GM19397 (cell line): Measurements from ENCODE around the gene SPX.
A peak's percentile ranks its signal among the peaks of the same experiment; 100 is the strongest.

Source experiments
- ATAC-seq: cut with Tn5 transposase; IDR thresholded peaks from one replicate; pipeline ENCODE4 v1.9.1; 2021; ENCODE audit warnings: mild to moderate bottlenecking, moderate library complexity; ENCODE audit not compliant: unreplicated experiment

The SPX gene, protein sequence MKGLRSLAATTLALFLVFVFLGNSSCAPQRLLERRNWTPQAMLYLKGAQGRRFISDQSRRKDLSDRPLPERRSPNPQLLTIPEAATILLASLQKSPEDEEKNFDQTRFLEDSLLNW

DNA sequence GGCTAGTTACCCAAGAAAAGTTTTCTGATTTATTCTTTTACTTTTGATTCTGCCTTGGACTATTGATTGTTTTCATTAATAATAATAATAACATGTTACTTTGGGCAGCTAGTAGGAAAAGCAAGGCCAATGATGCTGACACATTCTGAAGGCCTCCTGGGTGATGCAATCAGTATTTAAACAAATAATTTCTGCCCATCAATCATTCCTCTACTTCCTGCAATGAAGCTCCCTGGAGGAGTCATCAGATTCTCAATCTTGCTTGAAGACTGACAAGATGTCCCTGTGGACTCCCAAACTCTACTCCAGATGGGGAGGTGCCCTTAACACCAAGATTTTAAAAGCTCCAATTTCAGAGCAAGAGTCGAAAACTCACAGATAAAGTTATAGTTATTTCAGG lies at the start of gene SPX:
Gene SPX, plus strand, starts transcription at position 244 of the 400 bp plus-strand sequence. CDS start 177 bp downstream, outside the sequence.
- ATAC-seq = no peak

DNA sequence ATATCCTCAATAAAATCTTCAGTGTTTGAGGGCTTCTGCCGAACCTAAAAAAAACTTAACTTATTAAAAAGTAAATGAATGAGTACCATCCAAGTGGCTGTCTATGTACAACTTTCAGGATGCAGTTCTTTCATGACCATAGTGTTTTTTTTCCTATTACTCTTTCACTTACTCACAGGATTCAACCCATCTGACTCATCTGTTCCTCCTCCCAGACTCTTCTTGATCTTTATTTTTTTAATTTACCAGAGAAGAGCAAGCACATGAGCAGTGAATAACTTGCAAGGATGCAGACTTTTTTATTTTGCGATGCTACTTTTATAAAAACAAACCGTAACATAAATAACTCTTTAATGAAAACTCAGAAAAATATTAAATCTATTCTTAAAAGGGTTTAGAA lies 49.1 kb upstream of the SPX start:
- ATAC-seq = no peak

GRCh38 chr12:21478756-21479455 lies 47.2 kb upstream of the SPX start:
- no peak for ATAC-seq

GRCh38 chr12:21483531-21483930 lies 42.6 kb upstream of the SPX start:
- ATAC-seq = no peak

GRCh38 chr12:21485998-21486397 lies 40.1 kb upstream of the SPX start:
- ATAC-seq = no peak

DNA sequence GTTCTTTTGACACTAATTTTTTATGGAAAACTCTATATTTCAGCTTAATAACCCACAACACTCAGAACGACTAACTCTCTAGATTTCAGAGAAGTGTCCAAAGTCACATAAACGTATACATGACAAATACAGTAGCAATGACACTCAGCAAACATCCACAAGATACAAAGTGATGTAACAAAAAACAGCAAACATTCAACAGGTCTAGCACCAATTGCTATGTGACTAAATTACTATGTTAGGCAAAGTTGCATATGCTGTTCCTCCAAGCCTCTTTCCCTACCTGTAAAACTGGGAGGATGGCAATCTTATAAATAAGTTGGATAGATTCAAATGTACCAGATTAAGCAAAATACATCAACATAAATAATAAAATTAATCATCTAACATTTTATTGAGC lies 26.3 kb upstream of the SPX start:
- no peak for ATAC-seq

DNA sequence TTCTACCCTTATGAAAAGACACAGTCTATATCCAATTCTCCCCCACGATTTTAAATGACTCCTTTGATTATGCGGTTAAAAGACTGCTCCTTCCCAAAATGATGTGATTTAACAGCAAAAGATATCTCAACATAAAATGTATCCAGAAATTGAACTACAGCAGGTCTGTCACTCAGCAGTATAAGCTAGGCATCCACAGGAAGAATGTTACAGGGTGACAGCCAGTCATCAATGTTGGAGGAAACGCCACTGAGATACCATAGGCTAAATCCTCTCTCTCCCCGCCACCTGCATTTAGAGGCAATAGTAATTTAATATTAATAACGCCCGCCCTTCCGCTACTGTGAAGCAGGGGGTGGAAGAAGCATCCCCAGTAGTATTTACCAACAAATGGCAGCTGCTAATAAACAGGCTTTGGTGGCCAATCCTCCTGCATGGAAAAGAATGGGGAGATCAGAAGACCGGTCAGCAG lies 25.3 kb upstream of the SPX start:
- no peak for ATAC-seq

DNA sequence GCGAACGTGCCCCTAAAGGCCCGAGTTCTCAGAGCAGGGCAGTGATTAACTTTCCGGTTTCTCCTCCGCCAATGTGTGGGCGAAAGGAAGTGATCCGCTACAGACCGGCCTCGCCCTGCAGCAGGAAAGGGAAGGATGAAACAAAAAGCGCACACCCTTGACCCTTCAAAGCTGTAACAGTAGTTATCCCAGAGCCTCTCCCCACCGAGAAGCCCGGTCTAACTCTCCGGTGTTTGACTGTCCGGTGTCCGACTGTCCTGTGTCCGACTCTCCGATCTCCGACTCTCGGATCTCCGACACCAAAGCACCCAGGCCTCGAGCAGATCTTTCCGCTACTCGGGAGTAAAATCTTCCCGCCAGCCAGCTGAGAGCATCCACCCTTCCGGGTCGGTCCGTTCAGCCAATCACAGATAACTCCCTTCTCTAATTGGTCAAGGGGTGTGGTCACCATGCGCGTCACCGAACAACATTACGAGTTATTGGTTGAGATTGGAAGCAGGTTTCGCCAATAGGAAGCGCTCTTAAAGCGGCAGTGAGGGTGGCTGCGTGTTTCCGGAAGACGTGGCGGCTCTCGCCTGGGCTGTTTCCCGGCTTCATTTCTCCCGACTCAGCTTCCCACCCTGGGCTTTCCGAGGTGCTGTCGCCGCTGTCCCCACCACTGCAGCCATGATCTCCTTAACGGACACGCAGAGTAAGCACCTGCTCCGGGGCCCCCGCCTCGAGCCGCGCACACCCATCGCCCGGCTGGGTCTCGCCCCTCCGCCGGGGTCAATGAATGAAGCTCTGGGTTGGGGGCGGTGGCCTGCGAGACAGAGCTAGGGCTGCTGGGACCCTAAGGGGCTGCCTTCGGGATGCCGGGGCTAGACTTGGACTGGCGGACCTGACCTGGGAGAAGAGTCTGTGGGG lies 24.6 kb upstream of the SPX start, which contains the start of the genes GOLT1B and RECQL:
Gene GOLT1B, plus strand, starts transcription at position 532 of the 906 bp plus-strand sequence. Its CDS starts 135 bp downstream, at position 667.
Gene RECQL, minus strand, starts transcription at position 378 of the 906 bp plus-strand sequence. CDS start 2,065 bp downstream, outside the sequence.
- peak; percentile 99 for ATAC-seq

- no peak for ATAC-seq
These were observed 24.0 kb upstream of the SPX start for GRCh38 chr12:21502164-21502496.

- ATAC-seq = no peak
These were observed 23.2 kb upstream of the SPX start for GRCh38 chr12:21502872-21503271.

DNA sequence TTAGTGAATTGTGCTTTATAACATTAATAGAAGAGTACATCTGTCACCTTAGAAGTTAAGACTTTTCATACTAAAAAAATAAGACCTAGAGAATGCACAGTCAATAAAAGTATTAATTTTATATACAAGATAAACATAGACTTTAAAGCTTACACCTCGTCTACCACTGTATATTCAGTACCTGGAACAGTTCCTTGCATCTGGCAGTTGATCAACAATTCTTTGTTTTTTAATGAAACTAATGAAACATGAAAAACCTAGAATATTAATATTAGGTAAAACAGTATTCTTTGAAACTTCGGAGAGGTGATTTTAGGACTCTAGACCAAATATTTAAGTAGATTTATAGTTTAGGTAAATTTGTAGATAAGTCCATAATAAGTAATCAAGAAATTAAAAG lies 20.2 kb upstream of the SPX start:
- no peak for ATAC-seq

DNA sequence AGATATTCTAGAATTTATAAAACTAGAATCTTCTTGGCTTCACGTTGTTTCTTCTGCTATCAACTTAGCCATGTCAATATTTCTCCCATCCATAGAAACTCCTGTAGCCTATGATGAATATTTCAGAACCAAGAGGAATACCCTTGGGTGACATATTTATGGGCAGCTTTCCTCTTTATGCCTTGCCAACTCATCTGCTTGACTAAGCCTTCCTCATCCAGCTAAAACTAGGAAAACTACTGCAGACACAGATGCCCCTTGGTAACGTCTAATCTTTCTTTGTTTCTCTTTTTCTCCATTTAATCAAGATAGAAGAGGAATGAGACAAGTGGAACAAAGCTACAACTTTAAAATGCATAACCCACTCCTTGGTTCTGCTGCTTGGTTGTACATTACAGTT lies 18.2 kb upstream of the SPX start:
- no peak for ATAC-seq

DNA sequence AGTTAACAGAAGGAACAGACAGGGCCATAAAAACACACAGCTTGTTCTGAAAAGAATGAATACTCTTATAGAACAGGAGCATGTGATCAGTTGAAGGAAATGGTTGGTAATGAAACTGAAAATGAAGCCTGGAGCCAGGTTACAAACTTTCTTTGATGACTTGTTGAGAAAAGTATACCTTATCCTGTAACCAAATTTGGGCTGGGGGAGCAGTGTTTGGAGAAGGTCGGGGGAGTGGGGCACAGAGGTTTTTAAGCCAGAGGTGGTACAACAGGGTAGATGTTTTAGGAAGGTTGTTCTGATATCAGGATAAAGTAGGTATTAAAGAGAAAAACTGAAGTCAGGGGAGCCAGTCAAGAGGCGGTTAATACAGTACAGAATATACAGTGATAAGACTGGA lies 16.3 kb upstream of the SPX start:
- ATAC-seq = peak; percentile 89

DNA sequence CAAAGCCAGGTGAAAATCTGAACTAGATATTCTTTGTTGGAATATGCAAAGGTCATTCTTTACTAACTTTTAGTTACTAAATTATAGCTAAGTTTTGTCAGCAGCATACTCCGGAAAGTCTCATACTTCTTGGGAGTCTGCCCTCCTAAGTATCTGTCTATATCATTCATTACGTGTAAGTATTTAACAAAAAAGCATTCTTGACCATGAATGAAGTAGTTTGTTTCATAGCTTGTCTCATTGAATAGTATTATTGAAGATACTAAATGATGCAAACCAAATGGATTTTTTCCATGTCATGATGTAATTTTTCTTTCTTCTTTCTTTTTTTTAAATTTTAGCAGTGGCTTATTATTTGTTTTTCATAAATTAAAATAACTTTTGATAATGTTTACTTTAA lies 9.8 kb upstream of the SPX start:
- ATAC-seq = no peak

DNA sequence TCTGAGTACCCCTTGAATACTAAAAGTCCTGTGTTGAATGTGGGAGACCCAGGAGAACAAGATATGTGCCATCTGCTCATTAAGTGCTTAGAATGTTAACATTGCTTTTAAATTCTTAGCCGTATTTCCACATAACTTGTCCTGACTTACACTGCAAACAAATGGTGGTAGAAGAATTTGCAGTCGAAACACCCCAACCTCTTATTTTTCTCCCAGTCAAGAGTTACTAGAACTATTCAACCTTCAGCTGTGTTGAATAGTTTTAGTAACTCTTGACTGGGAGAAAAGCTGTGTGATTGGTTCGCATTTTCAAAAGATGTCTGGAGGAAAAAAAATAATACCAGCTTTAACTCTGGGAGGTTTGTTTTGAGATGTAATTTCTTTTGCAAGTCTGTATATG lies 7.6 kb upstream of the SPX start:
- ATAC-seq = no peak

GRCh38 chr12:21521541-21521940 lies 4.6 kb upstream of the SPX start:
- no peak for ATAC-seq

DNA sequence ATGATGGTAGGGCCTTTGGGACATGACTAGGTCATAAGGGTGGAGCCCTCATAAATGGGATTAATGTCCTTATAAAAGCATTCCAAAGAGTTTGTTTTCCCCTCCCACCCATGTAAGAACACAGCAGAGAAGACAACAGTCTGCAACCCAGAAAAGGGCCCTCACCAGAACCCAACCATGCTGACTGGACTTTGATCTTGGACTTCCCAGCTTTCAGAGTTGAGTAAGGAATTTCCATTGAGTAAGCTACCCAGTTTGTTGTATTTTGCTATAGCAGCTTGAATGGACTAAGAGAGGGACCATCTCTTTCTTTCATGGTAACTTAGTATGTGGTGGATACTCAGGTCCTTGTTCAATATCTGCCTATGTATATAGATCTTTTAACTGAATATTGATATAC lies 2.9 kb upstream of the SPX start:
- ATAC-seq = no peak

GRCh38 chr12:21526721-21527345 lies 737 bp downstream of the SPX start:
- no peak for ATAC-seq

GRCh38 chr12:21527451-21528180 lies 1.5 kb downstream of the SPX start:
- ATAC-seq = peak; percentile 99

- ATAC-seq = no peak
These were observed 2.9 kb downstream of the SPX start for GRCh38 chr12:21528953-21529352.

DNA sequence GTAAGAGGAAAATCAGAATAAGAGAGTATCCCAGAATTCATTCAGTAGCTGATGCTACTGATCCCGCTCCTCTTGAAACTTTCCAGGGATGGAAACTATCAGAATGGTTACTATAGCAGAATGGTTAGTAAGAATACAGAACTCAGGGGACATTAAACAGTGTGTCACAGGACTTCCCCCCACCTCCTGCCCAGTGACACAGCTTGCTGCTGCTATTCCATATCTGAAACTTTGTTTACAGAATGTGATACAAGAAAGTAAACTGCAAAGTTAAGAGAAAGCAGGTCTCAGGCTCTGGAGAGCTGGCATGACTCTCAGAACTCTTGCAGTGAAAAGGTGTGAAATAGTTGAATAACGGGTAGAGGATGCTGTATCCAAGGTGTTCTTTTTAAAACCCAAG lies 3.4 kb downstream of the SPX start:
- ATAC-seq = no peak
